Mucosa of gallbladder (tissue), 1 donor: ENCODE data around the gene CSF1R. TPM values are rescaled to one million over a fixed set of nuclear protein-coding genes. Genes with fewer than 3 reads are reported as not detected.
A peak's percentile ranks its signal among the peaks of the same experiment; 100 is the strongest.
"Not testable (repeated sequence)": the region's sequence is repeated elsewhere in the genome, so short reads cannot be mapped to it uniquely, and the experiment has no call there.

Experiments
- DNase-seq: peaks from one replicate; pipeline ENCODE4 v3.0.0-alpha.2; 2020; ENCODE audit warnings: low spot score
- total RNA-seq: library from RNA; stranded (reverse); gene quantifications from one replicate; pipeline ENCODE4 v1.2.1, GENCODE V29; 2021
- donor health status: DM: no; HTN: no; CAD: no.

The CSF1R gene
- total RNA-seq, 1 donor from 2014 or later = 91.9 TPM

DNA sequence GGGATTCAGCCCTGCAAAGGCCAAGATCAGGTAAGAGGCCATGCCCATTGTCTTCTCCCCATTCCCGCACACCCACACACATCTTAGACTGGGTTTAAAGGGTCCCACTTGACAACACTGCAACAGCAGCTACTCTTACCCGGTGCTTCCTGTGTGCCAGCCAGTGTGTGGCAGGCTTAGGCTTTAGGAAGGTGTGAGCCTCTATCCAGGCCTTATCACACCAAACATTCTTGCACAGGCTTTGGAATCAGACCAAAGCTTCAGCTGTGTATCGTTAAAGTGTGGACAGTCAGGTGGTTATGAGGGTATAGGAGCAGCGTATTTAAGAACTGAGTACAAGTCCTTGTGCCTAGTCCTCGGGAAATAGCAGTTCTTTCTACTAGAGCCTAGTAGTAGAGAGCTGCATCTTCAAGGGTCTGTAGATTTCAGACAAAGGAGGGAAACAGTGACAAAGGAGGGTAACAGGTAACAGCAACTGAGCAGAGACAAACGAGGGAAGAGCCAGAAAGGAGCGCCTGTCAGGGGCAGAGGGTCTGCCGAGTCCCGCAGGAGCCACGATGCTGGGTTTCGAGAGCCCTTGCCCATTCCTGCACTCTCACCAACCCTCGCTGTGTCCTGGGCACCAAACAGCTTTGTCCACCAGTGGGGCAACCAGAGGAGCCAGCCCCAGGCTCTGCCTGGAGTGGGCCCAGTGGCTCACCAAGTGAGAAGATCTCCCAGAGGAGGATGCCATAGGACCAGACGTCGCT, 30.9 kb downstream of the CSF1R start:
- DNase-seq = no peak

DNA sequence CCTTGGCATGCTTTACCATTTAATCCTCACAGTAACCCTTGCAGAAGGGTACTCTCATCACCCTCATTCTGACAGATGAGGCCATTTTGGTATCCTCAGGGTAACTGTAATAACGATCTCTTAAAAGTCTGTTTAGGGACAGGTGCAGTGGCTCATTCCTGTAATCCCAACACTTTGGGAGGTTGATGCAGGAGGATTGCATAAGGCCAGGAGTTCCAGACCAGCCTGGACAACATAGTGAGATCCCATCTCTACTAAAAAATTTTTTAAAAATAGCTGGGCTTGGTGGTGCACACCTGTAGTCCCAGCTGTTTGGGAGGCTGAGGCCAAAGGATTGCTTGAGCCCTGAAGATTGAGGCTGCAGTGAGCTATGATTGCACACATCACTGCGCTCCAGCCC, 31.8 kb downstream of the CSF1R start:
- no peak for DNase-seq

DNA sequence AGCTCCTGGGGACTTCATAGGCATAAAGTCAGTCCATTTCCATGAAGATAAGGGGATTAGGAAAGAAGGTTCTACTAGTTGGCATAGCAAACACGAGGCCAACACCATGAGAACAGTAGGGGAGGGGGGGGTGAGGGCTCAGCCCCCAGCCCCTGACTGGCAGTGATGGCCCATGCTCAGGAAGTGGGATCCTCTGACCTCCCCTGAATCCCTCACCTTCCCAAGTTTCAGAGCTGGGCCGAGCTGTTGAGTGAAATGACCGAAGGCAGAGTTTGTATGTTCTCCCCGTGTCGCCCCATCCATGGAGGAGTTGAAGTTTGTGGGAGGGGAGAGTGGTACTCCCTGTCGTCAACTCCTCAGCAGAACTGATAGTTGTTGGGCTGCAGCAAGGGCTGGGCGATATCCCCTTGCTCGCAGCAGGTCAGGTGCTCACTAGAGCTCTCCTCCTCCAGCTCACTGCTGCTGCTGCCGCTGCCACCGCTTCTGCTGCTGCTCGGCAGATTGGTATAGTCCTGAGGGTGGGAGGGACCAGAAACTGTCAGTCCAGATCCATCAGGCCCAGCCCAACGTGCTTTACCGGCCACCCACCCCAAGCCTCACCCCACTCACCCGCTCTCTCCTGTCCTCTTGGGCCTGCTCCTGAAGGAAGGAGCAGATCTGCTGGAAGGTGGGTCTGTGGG, 32.5 kb downstream of the CSF1R start:
- DNase-seq = no peak

DNA sequence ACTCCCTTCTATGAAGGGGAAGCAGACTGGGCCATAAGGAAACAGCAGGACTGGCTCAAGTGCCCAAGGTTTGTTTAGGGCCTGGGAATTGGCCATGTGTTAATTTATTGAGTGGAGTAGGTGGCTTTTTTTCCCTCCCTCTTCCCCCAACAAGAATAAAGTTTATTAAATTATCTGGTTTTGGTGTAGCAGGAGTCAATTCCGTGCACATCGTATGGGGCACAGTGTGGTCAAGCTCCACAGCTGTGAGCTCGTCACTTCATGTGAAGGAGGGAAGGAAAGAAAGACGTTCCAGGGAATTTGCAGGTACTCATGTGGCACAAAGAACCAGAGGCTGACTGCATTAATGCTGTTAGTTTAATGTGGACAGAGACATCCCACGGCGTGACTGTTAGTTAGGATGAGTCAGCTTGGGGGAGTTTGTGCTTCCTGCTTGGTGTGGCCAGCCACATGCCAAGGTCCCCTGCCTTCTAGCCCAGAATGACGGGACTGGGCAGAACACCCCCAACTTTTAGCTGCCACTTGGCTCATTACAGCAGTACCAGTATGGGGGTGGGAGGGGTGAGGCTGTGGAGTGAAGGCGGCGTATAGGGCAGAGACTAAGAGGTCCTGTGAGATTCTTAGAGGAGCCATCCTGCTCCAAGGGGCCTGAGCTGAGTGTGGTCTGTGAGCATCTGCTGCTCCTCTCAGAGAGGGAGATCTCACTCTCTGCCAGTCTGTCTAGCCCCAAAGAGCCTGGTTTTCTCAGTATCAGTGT, 33.2 kb downstream of the CSF1R start:
- DNase-seq = no peak

DNA sequence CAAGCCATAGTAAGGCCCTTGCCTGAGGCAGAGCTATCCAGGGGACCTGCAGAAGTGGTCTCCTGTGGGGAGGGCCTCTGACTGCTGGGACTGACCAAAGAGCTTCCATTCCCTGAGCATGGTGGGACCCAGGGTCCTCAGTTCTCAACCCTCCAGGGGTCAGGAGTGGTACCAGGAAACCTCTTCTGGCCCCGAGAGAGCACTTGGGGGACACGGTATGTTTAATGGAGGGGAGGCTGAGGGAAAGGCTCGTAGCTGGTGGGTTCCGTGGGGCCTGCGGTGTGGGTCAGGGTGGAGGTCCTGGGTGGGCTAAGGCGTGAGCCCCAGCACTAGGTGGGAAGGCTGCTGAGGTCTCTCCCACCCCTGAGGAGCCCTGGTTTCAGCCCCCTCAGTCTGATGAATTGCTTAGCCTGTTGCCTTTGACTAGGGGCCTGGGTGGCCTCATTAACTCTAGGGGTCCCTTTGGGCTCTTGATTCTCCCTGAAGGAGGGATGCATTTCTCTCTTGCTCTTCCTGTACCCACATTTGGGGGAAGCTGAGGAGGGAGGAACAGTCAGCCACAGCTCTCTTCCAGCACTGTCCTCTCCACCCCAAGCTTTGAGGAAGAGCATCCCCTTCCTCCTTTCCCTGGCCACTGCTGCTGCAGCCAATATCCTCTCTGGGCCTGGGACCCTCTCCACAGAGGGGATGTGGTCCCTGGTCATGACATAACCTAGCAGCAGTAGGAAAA, 34.0 kb downstream of the CSF1R start:
- DNase-seq = no peak

DNA sequence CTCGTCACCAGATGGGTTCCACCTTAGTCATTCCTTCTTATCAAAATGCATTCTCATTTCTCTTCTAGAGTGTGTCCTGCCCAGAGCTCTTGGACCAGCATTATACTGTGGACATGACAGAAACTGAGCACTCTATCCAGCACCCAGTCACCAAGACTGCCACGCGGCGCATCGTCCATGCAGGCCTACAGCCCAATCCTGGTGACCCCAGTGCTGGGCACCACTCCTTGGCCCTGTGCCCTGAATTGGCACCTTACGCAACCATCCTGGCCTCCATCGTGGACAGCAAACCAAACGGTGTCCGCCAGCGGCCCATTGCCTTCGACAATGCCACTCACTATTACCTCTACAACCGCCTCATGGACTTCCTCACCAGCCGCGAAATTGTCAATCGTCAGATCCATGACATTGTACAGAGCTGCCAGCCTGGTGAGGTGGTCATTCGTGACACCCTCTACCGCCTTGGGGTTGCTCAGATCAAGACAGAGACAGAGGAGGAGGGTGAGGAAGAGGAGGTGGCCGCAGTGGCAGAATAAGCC, 34.6 kb downstream of the CSF1R start:
- no peak for DNase-seq

DNA sequence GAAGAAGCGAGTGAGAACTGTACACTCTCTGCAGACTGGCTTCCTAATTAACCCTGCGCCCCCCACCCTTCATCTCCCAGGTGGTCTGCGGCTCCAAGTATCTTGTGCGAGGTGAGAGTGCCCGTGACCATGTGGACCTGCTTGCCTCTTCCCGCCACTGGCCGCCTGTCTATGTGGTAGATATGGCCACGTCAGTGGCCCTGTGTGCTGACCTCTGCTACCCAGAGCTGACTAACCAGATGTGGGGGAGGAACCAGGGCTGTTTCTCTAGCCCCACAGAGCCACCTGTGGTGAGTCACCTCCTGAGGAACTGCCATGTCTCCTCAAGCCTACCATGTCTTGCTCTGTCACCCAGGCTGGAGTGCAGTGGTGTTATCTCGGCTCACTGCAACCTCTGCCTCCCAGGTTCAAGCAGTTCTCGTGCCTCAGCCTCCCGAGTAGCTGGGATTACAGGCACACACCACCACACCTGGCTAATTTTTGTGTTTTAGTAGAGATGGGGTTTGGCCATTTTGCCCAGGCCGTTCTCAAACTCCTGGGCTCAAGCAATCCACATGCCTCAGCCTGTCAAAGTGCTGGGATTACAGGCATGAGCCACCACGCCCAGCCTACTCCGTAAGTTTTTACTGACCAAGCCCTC, 36.1 kb downstream of the CSF1R start:
- DNase-seq = not testable (repeated sequence)

DNA sequence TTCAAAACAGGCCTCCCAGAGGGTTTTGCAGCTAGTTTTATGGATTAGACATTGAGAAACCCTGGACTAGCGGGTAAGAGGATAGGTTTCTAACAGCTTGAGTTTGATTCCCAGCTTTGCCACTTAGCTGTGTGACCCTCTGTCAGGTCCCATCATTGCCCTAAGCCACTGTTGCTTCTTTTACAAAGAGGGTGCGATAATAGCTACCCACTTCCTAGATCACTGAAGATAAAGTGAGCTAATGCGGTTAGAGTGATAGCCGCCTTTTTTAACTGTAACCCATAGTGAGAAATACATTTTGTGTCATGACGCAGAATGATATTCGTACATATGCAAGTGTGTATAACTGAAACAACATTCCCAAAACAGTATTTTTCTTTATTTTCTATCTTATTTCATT, 40.3 kb downstream of the CSF1R start:
- DNase-seq = no peak

DNA sequence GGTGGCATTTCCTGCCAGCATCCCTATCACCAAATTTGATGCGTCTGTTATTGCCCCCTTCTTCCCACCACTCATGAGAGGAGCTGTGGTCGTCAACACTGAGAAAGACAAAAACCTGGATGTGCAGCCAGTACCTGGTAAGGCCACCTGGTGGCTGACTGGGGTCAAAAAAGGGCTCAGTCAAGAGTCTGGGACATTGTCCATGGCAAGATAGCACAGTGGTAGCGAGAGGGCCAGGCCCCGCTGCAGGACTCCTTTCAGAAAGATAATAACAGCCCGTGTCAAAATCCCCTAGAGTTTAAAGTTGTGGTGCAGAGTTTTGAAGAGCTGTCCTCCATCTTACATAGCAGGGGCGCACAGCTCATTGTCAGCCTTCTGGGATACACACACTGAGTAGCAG, 40.8 kb downstream of the CSF1R start:
- no peak for DNase-seq

DNA sequence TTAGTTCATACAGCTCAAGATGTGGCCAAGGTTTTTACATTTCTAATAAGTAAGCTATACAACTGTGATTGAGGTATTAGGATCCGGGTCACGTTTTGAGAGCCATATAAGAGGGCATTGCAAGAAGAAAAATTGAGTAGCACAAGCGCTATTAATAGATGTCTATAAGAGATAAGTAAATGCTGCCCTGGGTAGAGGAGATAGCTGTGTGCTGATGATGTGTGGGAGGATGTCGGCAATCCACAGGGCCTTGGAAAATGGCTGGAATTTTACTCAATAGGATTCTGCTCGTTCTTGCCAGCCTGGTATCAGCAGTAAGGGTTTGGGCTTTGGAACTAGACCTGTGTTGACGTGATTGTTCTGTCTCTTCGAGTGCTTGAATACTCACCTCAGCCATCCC, 41.6 kb downstream of the CSF1R start:
- no peak for DNase-seq

DNA sequence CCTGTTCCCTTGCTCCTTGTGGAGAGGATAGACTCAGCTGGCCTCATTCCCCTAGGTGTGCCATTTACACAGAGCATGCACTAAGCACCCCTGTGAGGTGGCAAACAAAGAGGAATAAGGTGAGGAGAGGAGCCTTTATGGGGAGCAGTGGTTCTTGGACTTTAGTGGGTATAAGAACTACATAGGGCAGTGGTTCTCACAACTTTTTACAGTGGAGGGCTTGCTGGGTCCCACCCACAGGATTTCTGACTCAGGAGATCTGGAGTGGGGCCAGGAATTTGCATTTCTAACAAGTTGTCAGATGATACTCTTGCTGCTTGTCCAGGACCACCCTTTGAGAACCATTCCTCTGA, 42.0 kb downstream of the CSF1R start:
- DNase-seq = no peak

DNA sequence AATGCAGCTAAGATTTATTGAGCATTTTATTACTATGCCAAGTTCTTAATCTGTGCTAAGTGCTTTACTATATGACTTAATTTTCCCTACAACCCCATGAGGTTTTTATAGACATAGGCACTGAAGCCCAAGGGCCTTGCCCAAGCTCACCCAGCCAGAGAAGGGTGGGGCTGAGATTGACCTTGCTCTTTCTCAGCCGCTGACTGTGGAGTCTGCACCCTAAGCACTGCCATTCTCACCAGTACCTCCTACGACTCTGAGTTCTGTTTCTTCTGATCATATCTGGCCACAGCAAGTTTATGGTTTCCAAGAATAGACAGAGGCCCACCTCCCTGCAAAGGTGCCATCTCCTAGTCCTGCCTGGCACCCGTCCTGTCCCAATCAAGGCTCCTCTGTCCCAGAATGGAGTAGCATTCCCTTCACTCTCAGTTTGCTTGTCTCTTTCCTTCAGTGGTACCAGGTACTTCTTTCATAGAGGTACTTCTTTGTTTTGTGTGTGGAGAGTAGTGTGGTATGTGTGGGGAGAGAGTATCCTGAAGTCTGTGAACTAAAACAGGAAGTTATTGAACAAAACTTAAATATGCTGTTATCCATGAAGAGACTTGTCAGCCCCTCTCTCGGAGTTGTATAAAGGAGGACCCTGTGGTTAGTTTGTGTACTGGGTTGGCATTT, 42.6 kb downstream of the CSF1R start:
- DNase-seq = no peak

DNA sequence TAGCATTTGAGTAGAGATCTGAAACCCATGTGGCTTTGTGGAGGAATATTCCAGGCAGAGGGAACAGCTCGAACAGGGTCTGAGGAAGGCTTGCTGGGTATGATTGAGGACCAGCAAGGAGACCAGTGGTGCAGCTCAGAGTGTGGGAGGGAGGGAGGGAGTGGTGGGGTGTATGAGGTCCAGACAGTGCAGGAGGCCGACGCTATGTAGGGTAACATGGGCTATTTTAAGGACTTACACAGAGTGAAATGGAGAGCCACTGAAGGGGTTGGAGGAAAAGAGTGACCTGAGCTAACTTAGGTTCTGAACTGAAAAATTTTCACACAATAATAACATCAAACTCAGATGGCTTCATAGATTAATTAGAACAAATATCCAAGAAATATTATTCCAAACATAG, 43.9 kb downstream of the CSF1R start:
- DNase-seq = no peak

DNA sequence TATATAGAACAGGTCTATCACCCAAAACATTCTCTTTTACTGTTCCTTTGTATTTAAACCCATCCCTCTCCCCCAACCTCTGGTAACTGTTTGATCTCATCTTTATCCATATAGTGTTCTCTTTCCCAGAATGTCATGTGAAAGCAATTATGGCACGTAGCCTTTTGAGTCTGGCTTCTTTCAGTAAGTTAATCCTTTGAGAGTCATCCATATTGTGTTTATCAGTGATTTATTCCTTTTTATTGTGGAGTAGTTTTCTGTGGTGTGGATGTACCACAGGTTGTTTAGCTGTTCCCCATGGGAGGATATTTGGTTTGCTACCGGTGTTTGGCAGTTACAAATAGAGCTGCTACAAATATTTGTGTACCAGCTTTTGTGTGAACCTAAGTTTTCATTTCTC, 47.8 kb downstream of the CSF1R start:
- no peak for DNase-seq

DNA sequence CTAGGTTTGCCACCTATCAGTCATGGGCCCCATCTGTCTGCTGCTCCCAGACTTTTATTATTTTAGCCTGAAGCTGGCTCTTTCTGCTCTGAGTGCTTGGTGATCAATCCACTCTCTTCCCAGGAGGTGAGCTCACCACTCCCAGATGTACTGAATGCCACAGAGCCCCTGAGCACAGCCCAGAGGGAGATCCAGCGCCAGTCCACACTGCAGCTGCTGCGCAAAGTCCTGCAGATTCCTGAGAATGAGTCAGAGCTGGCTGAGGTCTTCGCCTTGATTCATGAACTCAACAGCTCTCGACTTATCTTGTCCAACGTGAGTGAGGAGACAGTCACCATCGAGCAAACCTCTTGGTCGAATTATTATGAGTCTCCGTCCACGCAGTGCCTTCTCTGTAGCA, 49.8 kb downstream of the CSF1R start:
- peak; percentile 33 for DNase-seq

DNA sequence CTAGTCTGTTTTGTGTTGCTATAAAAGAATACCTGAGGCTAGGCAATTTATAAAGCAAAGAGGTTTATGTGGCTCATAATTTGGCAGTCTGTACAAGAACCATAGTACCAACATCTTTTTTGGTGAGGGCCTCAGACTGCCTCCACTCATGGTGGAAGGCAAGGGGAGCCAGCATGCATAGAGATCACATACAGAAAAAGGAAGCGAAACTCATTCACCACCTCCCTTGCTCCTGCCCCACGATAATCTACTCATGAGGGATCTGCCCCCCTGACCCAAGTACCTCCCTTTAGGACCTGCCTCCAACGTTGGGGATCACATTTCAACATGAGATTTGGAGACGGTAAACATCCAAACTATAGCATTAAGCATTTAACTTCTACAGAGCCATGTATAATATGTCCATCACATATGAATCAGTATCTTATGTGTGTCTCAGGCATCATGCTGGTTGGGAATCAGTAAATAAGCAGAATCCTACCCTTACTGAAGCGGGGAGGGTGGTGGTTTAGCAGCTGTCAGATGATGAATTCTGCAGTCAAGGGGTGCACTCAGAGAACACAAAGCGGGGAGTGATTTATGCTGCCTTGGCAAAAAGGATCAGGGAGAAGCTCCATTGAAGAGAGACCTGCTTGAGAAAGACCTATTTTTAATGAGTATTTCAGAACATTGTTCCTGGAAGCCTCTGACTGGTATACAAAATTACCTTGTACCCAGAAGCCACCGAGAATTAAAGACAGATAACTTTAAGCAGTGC, 51.0 kb downstream of the CSF1R start:
- no peak for DNase-seq

DNA sequence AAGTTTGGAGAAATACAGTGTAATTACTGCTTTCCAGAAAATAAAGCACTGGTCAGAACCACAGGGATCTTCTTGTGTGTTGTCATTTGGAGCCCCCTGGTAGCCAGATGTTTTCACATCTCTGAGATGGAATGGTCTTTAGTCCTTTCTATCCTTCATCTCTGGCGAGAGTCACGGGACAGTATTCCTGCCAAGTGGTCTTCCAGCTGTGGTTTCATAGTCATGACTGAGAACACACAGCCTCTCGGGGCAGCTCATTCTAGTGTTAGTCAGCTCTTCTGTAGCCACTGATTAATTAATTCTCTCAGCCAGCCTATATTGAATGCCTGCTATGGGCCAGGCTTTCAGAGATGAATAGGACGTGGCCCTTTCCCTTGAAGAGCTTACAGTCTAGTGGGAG, 51.7 kb downstream of the CSF1R start:
- no peak for DNase-seq

DNA sequence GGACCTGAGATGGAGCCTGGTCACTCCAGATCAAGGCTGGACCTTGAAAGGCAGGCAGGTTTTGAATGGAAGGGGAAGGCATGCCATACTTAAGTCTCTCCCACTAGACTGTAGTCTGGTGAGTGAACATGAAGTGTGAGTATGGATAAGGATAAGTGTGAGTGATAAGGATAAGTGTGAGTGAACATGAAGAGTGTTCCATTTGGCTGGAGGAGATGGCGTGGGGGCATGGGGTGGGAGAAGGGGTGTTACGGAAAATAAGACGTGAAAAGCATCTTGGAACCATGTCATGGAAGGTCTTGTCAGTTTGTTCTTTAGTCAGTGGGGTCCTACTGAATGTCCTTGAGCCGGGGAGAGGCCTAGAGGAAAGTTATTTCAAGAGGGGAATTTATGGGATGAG, 53.0 kb downstream of the CSF1R start:
- DNase-seq = no peak

DNA sequence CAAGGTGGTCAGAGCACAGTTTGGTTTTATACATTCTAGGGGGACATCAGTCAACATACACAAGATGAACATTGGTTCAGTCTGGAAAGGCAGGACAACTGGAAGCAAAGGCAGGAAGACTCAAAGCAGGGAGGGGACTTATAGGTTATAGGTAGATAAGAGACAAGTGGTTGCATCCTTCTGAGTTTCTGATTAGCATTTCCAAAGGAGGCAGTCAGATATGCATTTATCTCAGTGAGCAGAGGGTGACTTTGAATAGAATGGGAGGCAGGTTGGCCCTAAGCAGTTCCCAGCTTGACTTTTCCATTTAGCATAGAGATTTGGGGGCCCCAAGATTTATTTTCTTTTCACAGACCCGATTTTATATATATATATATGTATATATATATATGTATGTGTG, 58.3 kb downstream of the CSF1R start:
- not testable (repeated sequence) for DNase-seq

DNA sequence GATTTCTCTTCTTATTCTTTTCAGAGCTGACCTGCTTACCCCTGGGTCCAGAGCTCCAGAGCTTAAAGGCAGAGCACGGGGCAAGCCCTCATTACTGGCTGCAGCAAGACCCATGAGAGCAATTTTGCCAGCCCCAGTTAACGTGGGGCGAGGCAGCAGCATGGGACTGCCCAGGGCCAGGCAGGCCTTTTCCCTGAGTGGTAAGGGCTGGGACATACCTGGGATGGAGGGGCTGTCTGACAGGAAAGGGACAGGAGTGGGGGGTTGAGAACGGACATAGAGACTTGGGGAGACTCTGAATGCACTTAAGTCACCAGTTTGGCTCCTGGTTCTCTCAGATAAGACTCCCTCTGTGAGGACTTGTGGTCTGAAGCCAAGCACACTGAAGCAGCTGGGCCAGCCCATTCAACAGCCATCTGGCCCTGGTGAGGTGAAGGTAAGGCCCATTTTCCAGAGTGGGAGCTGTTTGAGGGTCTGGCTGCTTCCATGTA, 59.6 kb downstream of the CSF1R start:
- DNase-seq = no peak
